HG03521 (cell line): ENCODE measurements around the gene CHST15.

Source experiments
- ATAC-seq: cut with Tn5 transposase; IDR thresholded peaks from one replicate; pipeline ENCODE4 v1.9.1; 2021; ENCODE audit warnings: mild to moderate bottlenecking, moderate library complexity; ENCODE audit not compliant: unreplicated experiment

CHST15 gene

DNA sequence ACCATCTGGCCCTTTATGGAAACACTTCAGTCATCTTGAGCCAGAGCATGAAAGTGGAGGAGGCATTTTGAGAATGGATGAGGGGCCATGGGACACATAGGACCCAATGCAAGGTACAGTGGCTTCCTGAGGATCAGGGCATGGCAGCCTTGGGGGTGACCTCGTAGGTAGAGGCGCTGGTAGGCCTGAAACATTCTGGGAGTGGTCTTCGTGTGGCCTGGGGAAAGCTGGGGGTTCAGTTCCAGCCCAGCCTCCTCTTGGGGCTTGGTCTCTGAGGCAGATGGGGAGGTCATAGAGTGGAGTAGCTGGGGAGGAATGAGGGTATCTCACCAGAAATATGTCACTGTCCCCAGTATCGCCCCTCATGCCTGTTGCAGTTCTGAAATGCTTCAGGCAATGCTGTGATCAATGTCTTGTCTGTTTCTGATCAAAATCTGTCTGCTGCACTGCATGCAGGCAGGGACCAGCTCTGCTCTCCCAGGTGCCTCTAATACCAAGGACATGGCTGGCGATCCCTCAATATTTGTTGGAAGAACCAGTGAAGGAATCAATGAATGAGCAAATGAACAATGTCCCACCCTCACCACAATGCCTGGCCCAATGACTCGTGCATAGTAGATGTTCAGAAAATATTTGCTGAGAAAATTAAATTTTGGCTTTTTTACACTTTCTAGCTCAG lies 90.9 kb downstream of the CHST15 start:
- ATAC-seq, result no peak

DNA sequence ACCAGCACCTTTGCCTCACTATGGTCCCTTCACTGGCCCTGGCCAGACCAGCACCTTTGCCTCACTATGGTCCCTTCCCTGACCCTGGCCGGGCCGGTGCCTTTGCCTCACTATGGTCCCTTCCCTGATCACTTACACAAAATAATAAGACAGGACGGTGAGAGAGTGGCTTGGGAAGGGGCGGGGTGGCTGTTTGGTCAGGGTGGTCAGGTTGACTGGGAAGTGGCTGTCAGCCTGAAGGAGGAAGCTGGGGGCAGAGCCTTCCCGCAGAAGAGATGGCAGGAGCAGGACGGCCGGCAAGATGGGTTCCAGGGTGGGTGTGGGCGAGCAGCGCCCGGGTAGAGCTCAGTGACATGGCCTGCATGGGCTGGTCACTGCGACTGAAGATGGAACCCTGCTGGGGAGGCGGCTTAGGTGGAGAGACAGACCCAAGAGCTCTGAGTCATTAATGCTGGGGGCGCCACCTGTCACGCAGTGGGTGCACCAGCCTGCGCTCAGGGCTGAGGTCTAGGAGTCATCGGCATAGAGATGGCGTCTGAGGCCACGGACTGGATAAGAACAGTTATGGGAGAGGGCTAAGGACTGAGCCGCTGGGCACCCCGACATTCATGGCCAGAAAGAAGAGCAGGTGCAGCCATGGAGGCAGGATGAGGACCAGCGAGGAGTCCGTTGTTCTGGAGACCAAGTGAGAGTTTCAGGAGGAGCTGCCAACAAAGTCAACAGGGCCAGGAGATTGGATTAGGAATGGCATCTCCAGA lies 91.8 kb downstream of the CHST15 start:
- ATAC-seq, result no peak

DNA sequence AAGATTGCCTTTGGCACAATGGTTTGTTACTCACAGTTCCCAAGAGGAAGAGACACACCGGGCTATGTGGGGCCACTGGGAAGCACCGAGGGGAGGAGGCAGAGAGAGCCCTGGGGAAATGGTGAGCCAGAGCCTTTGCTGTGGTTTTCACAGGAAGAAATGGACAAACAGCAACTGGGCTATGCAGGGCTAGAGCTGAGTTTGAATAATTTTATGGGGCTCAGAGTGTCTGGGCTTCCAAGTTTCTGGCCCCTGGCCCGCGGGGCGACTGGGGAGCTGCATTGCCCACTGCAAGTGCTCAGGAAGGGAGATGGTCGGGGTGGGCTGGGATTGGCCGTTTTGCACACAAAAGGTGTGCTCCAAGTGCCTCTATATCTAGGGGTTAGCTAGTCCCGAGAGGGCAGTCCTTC lies 92.6 kb downstream of the CHST15 start:
- no peak for ATAC-seq

DNA sequence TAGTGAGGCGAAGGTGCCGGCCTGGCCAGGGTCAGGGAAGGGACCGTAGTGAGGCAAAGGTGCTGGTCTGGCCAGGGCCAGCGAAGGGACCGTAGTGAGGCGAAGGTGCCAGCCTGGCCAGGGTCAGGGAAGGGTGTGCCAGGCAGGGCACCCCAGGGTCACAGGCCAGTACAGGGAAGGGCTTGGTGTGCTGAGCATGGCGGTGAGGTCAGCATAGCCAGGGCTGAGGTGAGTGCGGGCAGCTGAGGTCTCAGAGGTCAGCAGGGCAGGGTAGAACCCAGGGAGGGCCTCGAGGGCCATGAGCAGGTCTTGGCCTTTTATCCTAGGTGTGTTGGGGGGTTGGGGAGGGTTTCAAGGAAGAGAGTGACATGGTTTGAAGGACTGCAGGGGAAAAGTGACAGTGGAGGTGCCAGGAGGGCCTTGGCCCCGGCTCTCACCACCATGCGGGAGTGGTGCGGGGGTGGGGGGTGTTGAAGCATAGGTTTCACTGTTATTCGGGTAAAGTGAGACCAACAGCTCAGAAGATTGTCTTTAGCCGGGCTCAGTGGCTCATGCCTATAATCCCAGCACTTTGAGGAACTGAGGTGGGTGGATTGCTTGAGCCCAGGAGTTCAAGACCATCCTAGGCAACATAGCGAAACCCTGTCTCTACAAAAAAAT lies 93.3 kb downstream of the CHST15 start:
- ATAC-seq, result no peak

DNA sequence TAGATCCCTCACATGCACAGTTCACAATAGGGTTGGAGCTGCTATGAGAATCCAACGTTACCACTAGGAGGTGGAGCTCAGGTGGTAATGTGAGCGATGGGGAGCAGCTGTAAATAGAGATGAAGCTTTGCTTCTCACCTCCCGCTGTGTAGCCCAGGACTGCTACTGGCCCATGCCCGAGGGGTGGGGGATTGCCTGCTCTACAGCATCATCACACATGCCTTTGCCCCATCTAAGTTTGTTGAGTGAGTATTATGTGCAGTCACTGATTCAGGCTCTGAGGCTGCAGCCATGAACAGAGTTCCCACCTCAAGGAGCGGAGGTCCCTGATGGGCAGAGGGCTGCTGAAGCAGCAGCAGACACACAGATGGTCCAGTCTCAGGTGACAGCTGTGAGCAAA lies 94.1 kb downstream of the CHST15 start:
- no peak for ATAC-seq

DNA sequence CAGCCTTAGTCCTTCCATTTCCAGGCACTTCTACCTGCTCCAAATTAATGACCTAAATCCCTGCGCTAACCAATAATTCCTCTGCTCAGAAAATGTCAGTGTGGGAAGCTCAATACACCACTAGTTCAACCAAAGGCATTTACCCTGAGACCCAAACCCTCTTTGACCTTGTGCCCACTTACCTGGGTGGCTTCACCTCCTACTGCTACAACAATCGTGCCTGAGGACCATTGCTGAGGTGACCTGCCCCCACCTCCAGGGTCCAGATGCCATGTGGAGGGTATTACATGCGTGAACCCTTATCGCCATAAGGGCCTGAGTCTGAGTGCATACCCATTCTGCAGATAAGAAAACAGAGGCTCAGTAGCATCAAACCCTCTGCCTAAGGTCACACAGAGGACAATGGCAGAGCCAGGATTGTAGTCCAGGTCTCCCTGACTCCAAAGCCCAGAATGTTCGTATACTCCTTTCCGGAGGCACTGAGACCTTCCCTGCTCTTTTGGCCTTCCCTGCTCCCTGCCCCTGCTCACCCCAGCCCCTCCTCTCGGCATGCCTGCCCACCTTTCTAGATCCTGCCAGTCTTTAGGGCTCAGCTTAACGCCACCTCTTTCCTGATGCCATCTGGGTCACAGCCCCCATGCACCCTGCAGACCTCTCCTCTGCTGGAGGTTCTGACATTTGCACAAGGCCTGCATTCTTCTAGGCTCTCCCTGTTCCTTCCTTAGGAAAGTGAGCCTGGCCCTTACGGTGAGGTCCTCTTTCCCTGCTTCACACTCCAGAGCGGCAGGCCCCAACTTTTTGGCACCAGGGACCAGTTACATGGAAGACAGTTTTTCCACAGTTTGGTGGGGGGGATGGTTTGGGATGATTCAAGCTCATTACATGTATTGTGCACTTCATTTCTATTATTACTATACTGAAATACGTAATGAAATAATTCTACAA lies 94.9 kb downstream of the CHST15 start:
- no peak for ATAC-seq

DNA sequence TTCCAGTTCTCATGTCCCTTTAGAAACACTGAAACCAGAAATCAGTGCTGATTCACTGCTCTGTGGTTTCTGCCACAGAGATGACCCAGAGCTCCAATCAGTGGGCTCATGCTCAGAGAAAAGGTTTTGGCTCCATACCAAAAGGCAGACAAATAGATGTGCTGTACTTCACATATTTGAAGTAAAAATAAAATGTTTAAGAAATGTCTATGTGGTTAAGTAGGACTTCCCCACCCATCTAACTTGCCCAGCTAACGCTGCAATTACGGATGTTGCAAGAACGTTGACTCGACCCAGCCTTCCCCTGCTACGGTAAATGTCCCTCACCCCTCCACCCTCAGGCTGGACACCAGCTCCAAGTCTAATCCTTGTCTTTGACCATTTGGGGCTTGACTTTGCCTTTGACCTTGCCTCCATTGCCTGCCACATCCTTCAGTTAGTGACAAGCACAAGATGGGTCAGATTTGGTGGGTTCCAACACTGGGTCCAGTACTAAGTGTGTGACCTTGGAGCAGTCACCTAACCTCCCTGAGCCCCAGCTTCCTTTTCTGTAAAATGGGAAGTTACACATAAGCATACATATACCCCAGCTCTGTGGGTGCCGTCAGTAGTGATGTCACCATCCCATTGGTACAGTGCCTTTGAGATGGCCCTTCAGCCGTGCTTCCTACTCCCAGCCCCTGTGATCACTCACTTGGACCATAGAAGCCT lies 95.8 kb downstream of the CHST15 start:
- no peak for ATAC-seq

DNA sequence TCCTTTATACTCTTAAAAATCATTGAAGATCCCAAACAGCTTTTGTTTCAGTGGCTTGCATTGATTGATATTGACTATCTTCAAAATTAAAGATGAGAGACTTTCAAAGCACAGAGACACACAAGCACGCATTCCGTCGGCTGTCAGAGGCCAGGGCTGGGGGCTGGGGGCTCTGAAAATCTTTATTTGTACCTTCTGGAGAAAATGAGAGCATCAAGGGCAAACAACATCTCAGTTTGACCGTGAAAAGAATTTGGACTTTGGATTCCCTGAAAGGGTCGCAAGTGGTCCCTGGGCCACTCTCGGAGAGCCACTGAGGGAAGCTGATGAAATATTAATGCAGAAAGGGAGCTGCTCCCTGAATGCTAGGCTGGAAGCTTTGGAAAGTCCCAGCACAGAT lies 96.4 kb downstream of the CHST15 start:
- no peak for ATAC-seq

DNA sequence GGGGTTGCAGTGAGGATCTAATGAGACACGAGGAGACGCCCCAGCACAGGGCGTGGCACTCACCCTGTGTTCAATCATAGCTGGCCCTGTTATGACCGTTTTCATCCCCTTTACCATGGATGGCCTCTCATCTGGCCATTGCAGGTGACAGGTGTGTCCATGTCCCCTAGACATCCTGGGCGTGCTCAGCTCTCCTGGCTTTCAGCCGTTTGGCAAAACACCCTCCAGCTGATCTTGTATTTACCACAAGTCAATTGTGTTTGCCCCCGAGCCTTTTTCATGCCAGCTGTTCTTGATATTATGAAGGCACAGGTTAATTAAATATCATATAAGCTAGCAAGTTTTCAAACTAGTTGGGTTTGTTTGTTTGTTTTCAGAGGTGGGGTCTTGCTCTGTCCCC lies 97.1 kb downstream of the CHST15 start:
- no peak for ATAC-seq

DNA sequence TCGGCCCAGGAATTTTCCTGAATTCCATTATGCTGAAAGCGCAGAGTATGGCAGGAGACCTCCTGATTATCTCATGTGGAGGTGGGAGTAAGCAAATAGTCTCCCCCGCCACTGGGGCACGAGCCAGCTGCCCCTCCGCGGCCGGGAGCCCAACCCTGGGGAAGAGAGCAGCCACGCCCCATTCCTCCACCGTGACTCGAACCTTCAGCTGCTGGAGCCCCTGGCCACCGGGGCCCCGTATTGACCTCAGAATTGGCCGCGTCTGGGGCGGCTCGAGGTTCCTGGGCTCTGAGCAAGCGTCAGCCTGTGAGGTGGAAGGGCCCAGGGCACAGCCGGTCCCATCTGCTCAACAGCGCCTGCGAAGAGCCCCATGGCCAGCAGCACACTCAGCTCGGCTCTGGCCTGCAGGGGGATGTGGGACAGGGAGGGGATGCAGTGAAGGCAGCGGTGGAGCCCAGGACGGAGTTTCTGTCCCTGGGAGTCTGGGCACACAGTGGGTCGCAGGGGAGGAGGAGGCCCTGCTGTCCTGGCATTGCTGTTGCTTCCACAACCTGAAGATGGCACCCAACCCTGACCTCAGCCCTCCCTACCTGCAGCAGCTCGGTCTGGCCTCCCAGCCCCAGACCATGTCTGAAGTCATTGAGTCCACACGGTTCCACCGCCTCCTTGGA lies 97.8 kb downstream of the CHST15 start:
- ATAC-seq, result no peak

DNA sequence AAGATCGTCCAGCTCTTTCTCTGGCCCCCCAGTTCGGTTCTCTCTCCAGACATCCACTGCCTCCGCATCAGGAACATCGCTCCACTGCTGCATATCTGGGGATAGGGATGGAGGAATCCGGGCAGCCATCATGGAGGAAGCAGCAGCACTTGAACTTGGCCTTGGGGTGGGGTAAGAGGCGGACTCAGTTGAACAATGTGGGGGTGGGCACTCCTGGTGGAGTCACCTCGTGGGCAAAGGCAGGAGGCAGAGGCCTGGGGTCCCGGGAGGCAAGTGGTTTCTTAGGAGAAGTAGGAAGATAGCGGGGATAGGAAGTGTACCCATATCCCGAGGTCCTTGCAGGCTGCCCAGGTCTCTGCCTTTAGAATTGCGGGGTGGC lies 98.3 kb downstream of the CHST15 start:
- no peak for ATAC-seq

DNA sequence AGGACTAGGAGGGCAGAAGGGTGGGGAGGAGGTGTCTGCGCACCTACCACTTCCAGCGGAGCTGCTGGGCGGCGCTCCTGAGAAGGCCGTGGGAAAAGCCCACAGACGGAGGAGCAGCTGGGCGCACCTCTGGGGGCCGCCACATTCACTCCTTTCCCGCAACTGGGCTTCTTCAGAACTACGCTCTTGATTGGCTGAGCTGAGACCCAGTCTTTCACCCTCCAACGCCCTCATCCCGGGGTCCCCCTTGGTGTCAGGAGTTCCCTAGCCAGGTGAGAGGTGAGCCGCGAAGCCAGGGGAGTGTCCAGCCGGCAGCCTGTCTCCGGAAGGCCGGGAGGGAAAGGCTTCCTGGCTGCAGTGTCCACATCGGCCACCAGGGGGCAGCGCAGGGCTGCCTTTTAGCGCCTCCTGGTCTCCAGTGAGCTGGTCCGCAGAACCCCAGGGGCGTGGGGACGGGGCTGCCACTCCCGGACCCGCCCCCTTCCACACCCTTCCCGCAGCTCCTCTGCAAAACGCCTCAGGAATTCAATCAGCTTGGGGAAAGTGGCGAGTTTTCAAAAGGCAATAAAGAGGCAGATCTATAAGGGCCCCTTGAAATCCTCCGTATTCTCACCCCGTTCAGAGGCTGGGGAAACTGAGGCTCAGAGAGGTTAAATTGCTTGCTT lies 98.8 kb downstream of the CHST15 start:
- no peak for ATAC-seq

DNA sequence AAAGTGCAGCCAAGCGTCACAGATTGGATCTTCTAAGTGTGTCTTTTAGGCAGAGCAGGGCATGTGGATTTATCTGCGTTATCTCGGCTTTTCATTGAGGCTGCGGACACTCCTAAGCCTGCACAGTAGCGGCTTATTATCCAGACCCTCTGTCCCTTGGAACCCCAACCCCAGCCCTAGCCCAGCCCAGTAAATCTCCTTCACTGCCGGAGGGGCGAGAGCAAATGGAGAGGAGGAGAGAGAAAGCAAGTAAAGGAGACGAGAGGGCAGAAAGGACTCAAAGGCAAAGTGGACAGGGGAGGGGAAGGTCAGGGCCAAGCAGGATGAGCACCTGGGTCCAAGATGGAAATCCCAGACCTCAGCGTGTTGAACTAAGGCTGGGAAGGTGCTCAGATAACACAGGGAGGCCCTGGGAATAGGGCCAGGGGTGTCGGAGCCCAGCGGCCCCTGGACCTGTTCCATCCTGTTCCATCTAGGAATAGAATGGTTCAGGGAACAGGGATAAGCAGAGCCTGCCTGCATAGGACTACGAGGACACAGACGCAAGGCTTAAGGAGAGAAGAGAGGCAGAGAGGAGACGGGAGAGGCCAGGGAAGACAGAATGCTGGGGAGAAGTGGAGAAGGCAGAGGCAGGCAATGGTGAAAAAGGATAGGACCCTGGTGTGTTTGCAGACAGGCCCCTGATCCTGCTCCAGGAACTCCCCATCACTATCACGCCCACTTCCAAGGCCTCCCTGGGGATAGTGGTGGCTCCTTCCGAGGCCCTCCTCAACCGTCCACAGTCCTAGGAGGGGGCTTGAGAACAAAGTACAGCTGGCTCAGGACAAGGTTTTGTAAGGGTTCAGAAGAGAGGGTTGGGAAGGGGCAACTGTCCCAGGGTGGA lies 99.6 kb downstream of the CHST15 start:
- ATAC-seq, result no peak

DNA sequence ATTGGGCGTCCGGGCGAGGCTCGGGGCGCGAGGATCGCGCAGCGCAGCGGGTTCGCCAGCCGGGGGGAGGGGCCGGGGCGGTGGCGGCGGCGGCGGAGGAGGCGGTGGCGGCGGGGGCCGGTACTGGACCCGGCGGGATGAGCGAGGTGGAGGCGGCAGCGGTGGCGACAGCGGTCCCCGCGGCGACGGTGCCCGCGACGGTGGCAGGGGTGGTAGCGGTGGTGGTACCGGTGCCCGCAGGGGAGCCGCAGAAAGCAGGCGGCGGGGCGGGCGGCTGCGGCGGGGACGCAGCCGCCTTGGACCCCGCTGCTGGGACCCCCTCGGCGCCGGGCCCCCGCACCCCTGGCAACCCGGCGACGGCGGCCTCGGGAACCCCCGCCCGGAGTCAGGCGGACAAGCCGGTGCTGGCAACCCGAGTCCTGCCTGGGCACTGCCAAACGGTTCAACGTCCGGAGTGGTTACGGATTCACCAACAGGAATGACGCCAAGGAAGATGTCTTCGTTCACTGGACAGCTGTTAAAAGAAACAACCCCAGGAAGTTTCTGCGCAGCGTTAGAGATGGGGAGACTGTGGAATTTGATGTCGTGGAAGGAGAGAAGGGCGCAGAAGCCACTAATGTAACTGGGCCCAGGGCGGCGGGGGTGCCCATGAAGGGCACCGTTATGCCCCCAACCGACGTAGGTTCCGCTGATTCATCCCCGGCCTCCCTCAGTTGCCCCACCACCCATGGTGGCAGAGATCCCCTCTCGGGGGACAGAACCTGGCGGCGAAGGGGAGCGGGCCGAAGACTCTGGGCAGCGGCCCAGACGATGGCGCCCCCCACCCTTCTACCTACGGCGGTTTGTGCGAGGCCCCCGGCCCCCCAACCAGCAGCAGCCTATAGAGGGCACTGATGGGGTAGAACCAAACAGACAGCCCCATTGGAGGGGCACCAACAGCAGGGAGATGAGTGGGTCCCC lies 101.5 kb downstream of the CHST15 start:
- ATAC-seq, result no peak

DNA sequence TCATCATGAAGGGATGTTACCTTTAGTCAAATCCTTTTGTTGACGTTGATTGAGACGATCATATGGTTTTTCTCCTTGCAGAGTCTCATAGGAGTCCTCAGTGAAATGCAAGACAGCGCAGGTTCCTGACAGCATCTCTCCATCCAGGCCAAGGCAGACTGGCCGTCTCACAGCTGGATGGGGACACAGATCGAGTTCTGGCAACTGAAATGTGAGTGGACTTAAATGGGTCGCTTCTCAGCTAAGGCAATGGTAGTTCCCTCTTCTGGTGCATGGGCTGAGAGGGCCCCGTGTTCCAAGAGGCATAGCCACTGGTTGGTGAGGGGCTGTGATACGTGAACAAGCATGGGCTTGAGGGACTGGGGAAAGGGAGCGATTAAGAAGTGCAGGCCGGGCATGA lies 102.5 kb downstream of the CHST15 start:
- no peak for ATAC-seq

DNA sequence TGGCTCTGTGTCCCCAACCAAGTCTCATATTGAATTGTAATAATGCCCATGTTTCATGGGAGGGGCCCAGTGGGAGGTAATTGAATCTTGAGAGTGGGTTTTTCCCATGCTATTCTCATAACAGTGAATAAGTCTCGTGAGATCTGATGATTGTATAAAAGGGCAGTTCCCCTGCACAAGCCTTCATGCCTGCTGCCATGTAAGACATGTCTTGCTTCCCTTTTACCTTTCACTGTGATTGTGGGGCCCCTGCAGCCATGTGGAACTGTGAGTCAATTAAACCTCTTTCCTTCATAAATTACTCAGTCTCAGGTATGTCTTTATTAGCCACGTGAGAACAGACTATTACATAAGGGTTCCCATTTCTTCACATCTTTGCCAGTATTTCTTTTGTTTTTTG lies 104.7 kb downstream of the CHST15 start:
- no peak for ATAC-seq

DNA sequence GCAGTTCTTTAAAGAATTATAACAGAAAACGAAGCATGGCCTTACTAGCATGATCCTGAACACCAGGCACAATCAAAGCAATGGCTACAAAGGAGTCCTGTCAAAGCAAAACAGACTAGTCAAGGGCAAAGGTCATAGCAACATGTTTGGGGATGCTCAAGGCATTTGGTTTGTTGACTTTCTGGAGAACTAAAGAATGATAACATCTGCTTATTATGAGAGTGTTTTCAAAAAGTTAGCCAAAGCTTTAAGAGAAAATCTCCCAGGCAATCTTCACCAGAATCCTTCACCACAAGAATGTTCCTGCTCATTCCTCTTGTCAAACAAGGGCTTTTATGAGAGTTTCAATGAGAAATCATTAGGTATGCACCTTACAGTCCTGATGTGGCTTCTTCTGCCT lies 106.7 kb downstream of the CHST15 start:
- ATAC-seq, result no peak
